Stimulated activated CD4-positive, alpha-beta T cell treated with anti-CD3 and anti-CD28 coated beads, Interleukin-12 subunit alpha, Interleukin-12 subunit beta, amount 100 ng/mL, for 24 hours (primary cell): ENCODE results near the gene FAM3C.
A peak's percentile ranks its signal among the peaks of the same experiment; 100 is the strongest.

Source experiments
- DNase-seq, 2 experiments: peaks; one replicate each; pipeline ENCODE4 v3.0.0-alpha.2; 2020; ENCODE audit warnings: low read depth in 2 of 2

FAM3C gene

GRCh38 chr7:121410829-121411596 is 14.9 kb upstream of the FAM3C start:
- no peak for DNase-seq

- no peak for DNase-seq
Observed at GRCh38 chr7:121406944-121407343, 10.8 kb upstream of the FAM3C start.

- DNase-seq: no peak
Observed at GRCh38 chr7:121406461-121406860, 10.4 kb upstream of the FAM3C start.

GRCh38 chr7:121404348-121404747 is 8.2 kb upstream of the FAM3C start:
- no peak for DNase-seq

GRCh38 chr7:121402701-121403100 is 6.6 kb upstream of the FAM3C start:
- DNase-seq: no peak

- no peak for DNase-seq
Observed at GRCh38 chr7:121401896-121402295, 5.8 kb upstream of the FAM3C start.

GRCh38 chr7:121398246-121398645 is 2.1 kb upstream of the FAM3C start:
- DNase-seq: no peak

GRCh38 chr7:121397822-121398221 is 1.7 kb upstream of the FAM3C start:
- DNase-seq: no peak

- DNase-seq: no peak
Observed at GRCh38 chr7:121397361-121397760, 1.3 kb upstream of the FAM3C start.

- peak; percentile 9 to 22 for DNase-seq
Observed at GRCh38 chr7:121395494-121395960, 581 bp downstream of the FAM3C start.

- no peak for DNase-seq
Observed at GRCh38 chr7:121394709-121395140, 1.4 kb downstream of the FAM3C start.

- DNase-seq: no peak
Observed at GRCh38 chr7:121393005-121393366, 3.1 kb downstream of the FAM3C start.

- no peak for DNase-seq
Observed at GRCh38 chr7:121392277-121393004, 3.7 kb downstream of the FAM3C start.

GRCh38 chr7:121391686-121392085 is 4.4 kb downstream of the FAM3C start:
- DNase-seq: no peak

GRCh38 chr7:121390617-121391016 is 5.5 kb downstream of the FAM3C start:
- DNase-seq: no peak

GRCh38 chr7:121390109-121390508 is 6.0 kb downstream of the FAM3C start:
- DNase-seq: no peak

GRCh38 chr7:121388950-121389349 is 7.2 kb downstream of the FAM3C start:
- DNase-seq: no peak

- no peak for DNase-seq
Observed at GRCh38 chr7:121385800-121386179, 10.3 kb downstream of the FAM3C start.

GRCh38 chr7:121385056-121385799 is 10.9 kb downstream of the FAM3C start:
- DNase-seq: no peak

- no peak for DNase-seq
Observed at GRCh38 chr7:121384265-121384664, 11.8 kb downstream of the FAM3C start.

- no peak for DNase-seq
Observed at GRCh38 chr7:121383235-121383910, 12.7 kb downstream of the FAM3C start.

GRCh38 chr7:121382473-121382872 is 13.6 kb downstream of the FAM3C start:
- DNase-seq: no peak
